D721Med (cell line): ENCODE data around the gene TNXB.

Source experiments
- DNase-seq: peaks from one replicate; pipeline ENCODE4 v3.0.0; 2011; ENCODE audit warnings: low spot score; ENCODE audit not compliant: insufficient read length
- FAIRE-seq: peaks from 2 replicates; lab custom pipeline; 2011; peaks lifted over from hg19 to GRCh38; lab: Jason Lieb, UNC
- TF ChIP-seq, protein P1 (sequence below): IDR thresholded peaks from 2 replicates; pipeline ENCODE4 v1.5.1; 2012; ENCODE audit warnings: mild to moderate bottlenecking, control low read depth; ENCODE audit not compliant: insufficient read depth; ENCODE audit errors: missing control alignments

Gene TNXB

GRCh38 chr6:32096394-32097258 is 12.5 kb downstream of the TNXB start:
- TF ChIP-seq, protein P1, sequence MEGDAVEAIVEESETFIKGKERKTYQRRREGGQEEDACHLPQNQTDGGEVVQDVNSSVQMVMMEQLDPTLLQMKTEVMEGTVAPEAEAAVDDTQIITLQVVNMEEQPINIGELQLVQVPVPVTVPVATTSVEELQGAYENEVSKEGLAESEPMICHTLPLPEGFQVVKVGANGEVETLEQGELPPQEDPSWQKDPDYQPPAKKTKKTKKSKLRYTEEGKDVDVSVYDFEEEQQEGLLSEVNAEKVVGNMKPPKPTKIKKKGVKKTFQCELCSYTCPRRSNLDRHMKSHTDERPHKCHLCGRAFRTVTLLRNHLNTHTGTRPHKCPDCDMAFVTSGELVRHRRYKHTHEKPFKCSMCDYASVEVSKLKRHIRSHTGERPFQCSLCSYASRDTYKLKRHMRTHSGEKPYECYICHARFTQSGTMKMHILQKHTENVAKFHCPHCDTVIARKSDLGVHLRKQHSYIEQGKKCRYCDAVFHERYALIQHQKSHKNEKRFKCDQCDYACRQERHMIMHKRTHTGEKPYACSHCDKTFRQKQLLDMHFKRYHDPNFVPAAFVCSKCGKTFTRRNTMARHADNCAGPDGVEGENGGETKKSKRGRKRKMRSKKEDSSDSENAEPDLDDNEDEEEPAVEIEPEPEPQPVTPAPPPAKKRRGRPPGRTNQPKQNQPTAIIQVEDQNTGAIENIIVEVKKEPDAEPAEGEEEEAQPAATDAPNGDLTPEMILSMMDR: no peak
- FAIRE-seq (no peak), DNase-seq (no peak)

DNA sequence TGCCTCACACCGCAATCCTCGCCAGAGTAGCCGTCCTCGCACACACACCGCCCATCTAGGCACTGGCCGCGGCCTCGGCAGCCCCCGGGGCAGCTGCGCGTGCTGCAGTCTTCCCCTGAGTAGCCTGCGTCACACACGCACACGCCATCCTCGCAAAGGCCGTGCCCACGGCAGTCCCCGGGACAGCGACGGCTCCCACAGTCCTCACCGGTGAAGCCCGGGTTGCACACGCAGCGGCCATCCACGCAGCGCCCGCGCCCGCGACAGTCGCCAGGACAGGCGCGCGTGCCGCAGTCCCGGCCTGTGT is 13.1 kb downstream of the TNXB start:
- TF ChIP-seq, protein P1: no peak
- FAIRE-seq (no peak), DNase-seq (no peak)

DNA sequence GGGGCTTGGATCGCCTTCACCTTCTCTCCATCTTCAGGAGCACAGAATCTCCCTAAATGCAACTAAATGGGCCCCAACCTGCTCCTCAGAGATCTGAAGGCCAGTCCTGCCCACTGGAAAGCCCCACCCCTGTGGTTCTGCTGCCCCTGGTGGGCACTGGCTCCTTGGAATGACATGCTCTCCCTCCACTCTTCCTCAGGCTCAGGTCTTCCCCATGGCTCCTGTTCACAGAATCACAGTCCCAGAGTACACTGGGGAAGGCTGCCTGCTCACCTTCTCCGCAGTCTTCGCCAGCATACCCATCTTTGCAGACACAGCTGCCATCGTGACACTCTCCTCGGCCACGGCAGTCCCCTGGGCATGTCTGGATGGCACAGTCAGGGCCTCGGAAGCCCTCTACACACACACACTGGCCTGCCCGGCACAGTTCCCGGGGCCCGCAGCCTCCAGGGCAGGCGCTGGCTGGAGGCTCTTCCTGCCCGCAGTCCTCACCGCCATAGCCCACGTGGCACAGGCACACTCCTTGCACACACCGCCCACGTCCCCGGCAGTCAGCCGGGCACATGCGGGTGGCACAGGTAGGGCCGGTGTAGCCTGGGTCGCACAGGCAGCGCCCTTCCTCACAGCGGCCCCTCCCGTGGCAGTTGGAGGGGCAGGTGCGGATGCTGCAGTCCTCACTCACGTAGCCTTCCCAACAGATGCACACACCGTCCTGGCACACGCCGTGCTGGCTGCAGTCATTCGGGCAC is 13.6 kb downstream of the TNXB start:
- FAIRE-seq (no peak), DNase-seq (no peak)
- TF ChIP-seq, protein P1: no peak

DNA sequence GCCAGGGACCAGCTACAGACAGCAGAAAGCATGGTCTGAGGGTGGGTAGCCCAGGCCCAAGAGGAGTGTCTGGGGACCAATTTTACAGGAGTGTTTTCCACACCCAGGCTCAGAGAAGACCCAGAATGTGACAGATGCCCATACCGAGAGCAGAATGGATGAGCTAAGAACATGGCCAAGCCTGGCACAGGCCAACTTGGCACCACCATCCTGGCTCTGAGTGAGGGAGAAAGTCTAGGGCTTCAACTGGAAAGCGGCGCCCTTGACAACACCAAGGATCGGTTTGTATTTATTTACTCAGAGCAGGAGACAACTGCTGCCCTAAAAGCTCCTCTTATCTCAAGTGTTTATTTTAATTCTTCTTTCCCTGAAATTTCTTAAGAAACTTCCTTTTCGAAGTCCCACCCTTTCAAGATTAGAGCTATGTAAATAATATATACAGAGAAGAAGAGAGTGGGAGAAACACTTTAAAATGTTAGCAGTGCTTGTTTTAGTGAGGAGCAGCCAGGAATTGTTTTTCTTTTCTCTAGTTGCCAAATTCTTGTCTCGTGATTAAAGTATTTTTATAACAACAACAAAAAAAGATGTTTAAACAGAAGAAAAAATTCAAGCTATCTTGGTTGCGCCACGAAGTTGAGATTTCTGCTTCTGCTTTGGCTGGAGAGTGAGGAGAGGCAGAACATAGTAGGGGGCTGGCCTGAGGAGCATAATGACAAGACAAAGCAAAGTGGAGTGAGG is 16.2 kb downstream of the TNXB start:
- TF ChIP-seq, protein P1: no peak
- no peak for DNase-seq
- no peak for FAIRE-seq

GRCh38 chr6:32089082-32089828 is 19.9 kb downstream of the TNXB start:
- TF ChIP-seq, protein P1: no peak
- FAIRE-seq (no peak), DNase-seq (no peak)

GRCh38 chr6:32088487-32089049 is 20.6 kb downstream of the TNXB start:
- no peak for DNase-seq
- no peak for FAIRE-seq
- TF ChIP-seq, protein P1: no peak
